LoVo (cell line): Measurements from ENCODE around the gene LONRF2.

Source experiments
- DNase-seq: peaks from one replicate; pipeline ENCODE4 v3.0.0-alpha.2; 2016; ENCODE audit warnings: low spot score

The LONRF2 gene

DNA sequence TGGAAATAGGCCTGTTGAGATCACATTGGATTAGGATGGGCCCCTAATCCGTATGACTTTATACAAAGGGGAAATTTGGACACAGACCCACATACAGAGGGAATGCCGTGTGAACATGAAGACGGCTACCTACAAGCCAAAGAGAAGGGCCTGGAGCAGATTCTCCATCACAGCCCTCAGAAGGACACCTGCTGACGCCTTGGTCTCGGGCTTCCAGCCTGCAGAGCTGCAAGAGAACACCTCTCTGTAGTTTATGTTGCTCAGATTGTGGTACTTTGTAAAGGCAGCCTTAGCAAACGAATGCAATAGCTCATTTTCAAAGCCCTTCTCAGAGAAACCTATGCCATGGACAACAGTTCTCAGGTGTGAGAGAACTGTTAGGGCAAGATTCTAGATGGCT is 86.1 kb downstream of the LONRF2 start:
- DNase-seq: no peak

DNA sequence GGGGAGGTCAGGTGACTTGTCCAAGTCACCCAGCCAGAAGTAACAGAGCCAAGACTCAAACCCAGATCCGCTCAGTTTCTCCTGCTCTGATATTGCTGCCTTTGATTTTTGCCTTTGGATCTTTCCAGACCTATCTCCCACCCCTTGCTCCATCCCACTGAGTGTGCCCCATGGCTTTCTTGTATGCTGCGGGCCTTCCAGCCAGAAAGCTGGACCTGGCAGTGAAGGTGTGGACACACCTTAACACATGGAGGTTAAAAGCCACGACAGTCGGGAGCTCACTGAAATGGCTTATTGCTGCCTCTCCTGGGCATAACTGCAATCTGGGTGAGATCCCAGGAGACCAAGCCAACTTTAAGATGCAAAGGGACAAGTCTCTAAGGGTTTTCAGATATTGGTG is 86.7 kb downstream of the LONRF2 start:
- DNase-seq: no peak

DNA sequence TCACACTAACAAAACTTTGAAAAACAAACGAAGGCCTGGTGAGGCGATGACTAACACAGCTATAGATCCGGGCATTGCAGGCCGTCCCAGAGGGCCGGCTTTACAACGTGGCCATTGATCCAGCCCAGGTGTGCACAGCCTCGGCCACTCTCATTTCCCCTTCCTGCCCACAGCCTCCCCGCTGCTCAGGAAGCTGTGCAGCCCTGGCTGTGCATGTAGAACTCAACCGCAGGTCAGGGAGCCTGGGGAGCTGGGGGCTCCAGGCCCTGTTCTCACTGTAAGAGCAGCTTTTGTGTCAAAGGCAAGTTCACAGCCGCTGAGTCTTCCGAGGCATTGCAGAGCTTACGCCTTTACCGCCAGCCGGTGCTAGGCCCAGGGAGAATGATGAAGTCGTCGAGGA is 87.2 kb downstream of the LONRF2 start:
- DNase-seq: no peak

DNA sequence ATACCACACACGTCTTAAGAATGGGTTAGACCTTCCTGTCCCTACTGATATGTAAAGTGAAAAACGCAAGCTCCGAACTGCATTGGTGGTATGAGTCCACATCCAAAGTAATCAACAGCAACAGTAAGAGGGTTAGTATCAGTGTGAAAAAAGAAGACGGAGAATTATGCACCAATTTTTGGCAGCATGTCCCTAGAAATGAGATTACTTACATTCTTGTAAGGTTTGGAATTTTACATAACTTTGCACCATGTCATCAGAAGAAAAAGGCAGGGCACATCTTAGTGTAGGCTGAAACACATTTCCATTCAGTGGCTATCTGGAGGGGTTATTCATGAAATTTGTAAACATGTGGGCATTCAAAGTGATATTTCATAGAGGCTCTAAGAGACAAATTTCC is 88.2 kb downstream of the LONRF2 start:
- no peak for DNase-seq

DNA sequence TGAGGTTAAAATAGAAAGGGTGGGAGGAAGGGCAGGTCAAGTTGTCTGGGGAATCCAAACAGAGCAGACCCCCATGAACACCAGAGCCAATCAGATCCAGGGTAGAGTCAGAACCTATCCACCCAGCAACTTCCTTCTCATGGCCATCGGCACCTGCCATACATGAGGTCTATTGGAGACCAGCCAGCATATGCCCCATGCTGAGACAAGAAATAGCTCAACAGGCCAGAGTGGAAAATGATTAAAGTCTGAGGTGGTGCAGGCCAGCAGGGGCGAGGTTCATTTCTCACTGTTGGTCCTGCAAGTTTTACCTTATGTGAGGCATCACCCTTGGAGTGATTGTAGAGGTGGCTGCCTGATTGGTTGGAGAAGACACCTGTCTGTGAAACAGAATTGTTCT is 89.2 kb downstream of the LONRF2 start:
- DNase-seq: no peak

DNA sequence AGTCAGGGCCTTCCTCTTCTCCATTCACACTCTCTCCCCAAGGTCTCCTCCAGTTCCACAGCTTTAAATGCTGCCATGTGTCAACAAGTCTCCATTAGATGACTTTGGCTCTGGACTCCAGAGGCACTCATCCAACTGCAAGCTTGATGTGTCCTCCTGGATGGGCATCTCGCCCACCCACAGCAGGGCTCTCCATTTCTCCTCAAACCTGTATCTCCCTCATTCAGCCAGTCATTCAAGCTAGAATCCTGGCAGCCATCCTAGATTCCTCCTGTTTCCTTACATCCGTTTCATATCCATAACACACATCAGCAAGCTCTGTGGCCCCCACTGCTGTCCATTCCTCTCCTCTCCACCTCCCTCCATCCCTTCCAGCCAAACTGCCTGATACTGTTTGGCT is 91.5 kb downstream of the LONRF2 start:
- no peak for DNase-seq

DNA sequence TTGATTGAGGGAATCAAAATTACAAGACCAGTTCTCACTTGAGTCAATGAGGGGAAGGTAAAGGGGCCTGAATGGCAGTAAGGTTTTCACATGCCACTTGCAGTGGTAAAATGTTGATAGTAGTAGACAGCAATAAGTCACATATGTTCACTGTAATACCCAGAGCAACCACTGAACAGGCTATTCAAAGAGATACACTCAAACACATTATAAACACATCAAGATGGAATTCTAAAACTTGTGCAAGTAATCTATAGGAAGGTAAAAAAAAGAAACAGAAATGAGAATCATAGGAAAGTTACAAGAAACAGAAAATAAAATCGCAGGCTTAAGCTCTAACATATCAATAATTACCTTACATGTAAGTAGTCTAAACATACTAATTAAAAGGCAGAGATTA is 93.3 kb downstream of the LONRF2 start:
- DNase-seq: no peak

DNA sequence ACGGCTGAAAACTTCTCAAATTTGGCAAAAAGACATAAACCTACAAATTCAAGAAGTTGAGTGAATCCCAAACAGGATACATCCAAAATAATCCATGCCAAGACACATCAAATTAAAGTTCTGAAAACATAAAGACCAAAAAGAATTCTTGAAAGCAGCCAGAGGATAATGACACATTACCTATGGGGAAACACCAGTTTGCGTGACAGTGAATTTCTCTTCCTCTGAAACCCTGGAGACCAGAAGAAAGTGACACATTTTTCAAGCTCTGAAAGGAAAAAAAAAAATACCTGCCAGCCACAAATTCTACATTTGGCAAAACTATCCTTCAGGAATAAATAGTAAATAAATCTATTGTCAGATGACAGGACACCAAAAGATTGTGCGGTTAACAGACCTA is 93.9 kb downstream of the LONRF2 start:
- no peak for DNase-seq

DNA sequence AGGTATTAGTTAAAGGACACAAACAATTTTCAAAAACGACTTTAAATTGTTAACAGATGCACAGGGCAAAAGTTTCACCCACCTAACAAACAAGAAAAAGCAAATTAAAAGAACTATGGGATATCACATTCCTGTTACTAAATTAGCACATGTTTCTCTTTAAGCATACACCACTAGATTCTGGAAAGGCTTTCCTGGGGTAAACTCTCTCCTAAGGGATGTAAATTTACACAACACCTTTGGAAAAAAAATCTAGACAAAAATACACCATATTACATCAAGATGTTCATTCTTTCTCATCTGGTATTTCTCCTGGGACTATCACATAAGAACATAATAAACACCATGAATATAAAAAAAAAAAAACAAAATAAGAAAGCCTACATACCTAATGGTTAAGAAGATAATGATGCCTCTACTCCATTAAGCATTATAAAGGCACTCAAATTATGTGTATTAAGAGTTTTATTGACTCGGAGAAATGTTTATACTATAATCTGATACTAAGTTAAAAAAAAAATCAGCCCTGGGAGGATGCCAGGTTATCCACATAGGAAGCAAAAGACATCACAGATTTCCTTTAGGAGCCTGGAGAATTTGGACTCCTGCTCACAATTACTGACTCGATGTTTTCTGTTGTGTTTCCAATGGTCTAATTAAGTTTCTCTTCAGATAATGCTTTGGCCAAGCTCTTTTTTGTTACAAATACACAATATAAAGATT is 97.2 kb downstream of the LONRF2 start:
- no peak for DNase-seq

DNA sequence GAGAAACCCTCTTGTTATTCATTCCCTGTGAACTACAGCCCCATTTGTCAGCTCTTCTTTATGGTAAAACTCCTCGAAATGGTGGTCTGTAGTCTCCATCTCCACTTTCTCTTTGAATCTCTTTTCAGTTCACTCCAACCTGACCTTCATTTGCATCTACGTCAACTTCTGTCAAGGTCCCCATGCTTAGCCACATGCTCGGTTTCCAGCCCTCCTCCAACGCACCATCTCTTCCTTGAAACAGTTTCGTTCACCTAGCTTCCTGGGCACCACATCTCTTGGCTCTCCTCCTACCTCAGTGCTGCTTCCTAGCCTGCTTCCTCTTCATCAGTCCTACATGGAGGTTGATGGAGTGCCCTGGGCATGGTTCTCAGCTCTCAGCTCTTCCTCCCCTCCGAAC is 98.8 kb downstream of the LONRF2 start:
- no peak for DNase-seq
